Activated naive CD4-positive, alpha-beta T cell treated with anti-CD3 and anti-CD28 coated beads, Interleukin-2, amount 10 ng/mL, durations not matched to agents 5 hours and 36 hours (primary cell): ENCODE data around the gene SH2D4B. TPM values are rescaled to one million over a fixed set of nuclear protein-coding genes. Genes with fewer than 3 reads are reported as not detected.

Experiments used
- total RNA-seq, 2 experiments: library from RNA; stranded (reverse); gene quantifications; one replicate each; pipeline ENCODE4 v1.2.3, GENCODE V29; 2021

Gene SH2D4B
- under 1 TPM; 0.10 to 0.15 TPM for total RNA-seq

GRCh38 chr10:80537736-80538480 is at the start of gene SH2D4B:
Gene SH2D4B (plus strand): TSS chr10:80537902. CDS start chr10:80538332, 430 bp downstream.

Other genes with a start within 250 kb of the SH2D4B start
- gene MAT1A, start 248.2 kb upstream of the SH2D4B start, total RNA-seq, result not detected
- gene DYDC1, start 181.1 kb upstream of the SH2D4B start, total RNA-seq, result not detected
- not detected for gene DYDC2, start 181.1 kb upstream of the SH2D4B start, total RNA-seq
- gene PRXL2A, start 129.4 kb upstream of the SH2D4B start, total RNA-seq, result 1 to 10 TPM; 8.5 to 8.8 TPM
- gene TSPAN14, start 83.6 kb upstream of the SH2D4B start, total RNA-seq, result 100 to 1,000 TPM; 138 to 145 TPM